Lung (tissue), 12 donors: ENCODE results near the gene MCTP2. TPM values are rescaled to one million over a fixed set of nuclear protein-coding genes. Genes with fewer than 3 reads are reported as not detected.

Experiments
- ATAC-seq: fragments of 200-7000 bp; cut with Tn5 transposase; one replicate; pipeline ENCODE4 v1.9.1; 2020; ENCODE audit warnings: moderate number of reproducible peaks; ENCODE audit not compliant: insufficient read depth, low FRiP score
- DNase-seq, 3 donors: peaks; one replicate each; pipeline ENCODE4 v3.0.0-alpha.2; 2013 to 2017
- H3K27ac ChIP-seq, 2 donors: one replicate each; pipeline ENCODE4 v1.5.1; 2013; ENCODE audit warnings: mild to moderate bottlenecking in 2 of 2, moderate library complexity in 2 of 2, control low read depth in 1 of 2, inconsistent platforms in 1 of 2, low read depth in 1 of 2, low read length in 1 of 2
- H3K27me3 ChIP-seq, 3 donors: one replicate each; pipeline ENCODE4 v1.5.1; 2013; ENCODE audit warnings: low read length in 2 of 3; ENCODE audit not compliant: control insufficient read depth in 3 of 3, insufficient read depth in 3 of 3
- H3K36me3 ChIP-seq, 4 donors: one replicate each; pipeline ENCODE4 v1.5.1; 2013; ENCODE audit warnings: low read length in 4 of 4, mild to moderate bottlenecking in 1 of 4, moderate library complexity in 1 of 4; ENCODE audit not compliant: control insufficient read depth in 4 of 4, insufficient read depth in 4 of 4
- H3K4me1 ChIP-seq, 5 donors: one replicate each; pipeline ENCODE4 v1.5.1; 2013; ENCODE audit warnings: low read length in 5 of 5, mild to moderate bottlenecking in 2 of 5, moderate library complexity in 1 of 5; ENCODE audit not compliant: control insufficient read depth in 5 of 5, insufficient read depth in 5 of 5
- H3K4me3 ChIP-seq: one replicate; pipeline ENCODE4 v1.5.1; 2013; ENCODE audit warnings: mild to moderate bottlenecking, control low read depth, moderate library complexity
- H3K9ac ChIP-seq, 2 donors: one replicate each; pipeline ENCODE4 v1.5.1; 2013; ENCODE audit warnings: low read length in 2 of 2, control low read depth in 1 of 2; ENCODE audit not compliant: insufficient read depth in 1 of 2
- H3K9me3 ChIP-seq, 4 donors: one replicate each; pipeline ENCODE4 v1.5.1; 2013; ENCODE audit warnings: low read length in 3 of 4, mild to moderate bottlenecking in 1 of 4, moderate library complexity in 1 of 4; ENCODE audit not compliant: control insufficient read depth in 4 of 4, insufficient read depth in 3 of 4
- WGBS, 2 donors: extraction: QIAGEN DNeasy Blood & Tissue Kit; methylation state at CpG; one replicate each; pipeline ENCODE4 v1.1.7; 2013; 5-methylcytosine and 5-hydroxymethylcytosine counted together
- polyA plus RNA-seq, 2 donors: library from polyadenylated mRNA; stranded (reverse); fragments of 200-250 nt; gene quantifications; one replicate each; pipeline ENCODE4 v1.2.1, GENCODE V29; 2013
- total RNA-seq, 2 donors: library from RNA; depleted of rRNA in 1 of 2; stranded (reverse); fragments of >200 nt in 1 of 2; gene quantifications; one replicate each; pipeline ENCODE4 v1.2.1, GENCODE V29; 2014 to 2021
- TF ChIP-seq, protein P1 (sequence below): IDR thresholded peaks from 2 replicates; pipeline ENCODE4 v1.5.1; 2012; ENCODE audit warnings: mild to moderate bottlenecking; ENCODE audit errors: control extremely low read depth, extremely low read depth
- donor health status: control.
- donor health status: control.
- donor health status: Bipolar disorder and iron deficiency.
- donor health status: healthy.
- donor health status: DM: yes; HTN: yes; CAD: no.

The MCTP2 gene
- total and polyA plus RNA-seq, 4 donors: 3.5 to 92.5 (median 30.2) TPM

GRCh38 chr15:94476686-94477085 is 245.3 kb downstream of the MCTP2 start:
- H3K36me3 ChIP-seq: peaks cover 0 to 4% (median 0%) of the 10 kb centered on the region in 4 donors
- peaks cover 0 to 2% (median 0%) of the 10 kb centered on the region in 4 donors for H3K9me3 ChIP-seq
- H3K4me3 ChIP-seq: no peak overlapping the region
- no peak overlapping the region for H3K27ac ChIP-seq
- ATAC-seq (no peak), DNase-seq (peak; percentile 25 to 64 (median 39))
- H3K27me3 ChIP-seq: no peaks in the 10 kb centered on the region
- H3K9ac ChIP-seq: no peak overlapping the region
- H3K4me1 ChIP-seq: peaks cover 0 to 19% (median 0%) of the 10 kb centered on the region in 5 donors
- TF ChIP-seq, protein P1, sequence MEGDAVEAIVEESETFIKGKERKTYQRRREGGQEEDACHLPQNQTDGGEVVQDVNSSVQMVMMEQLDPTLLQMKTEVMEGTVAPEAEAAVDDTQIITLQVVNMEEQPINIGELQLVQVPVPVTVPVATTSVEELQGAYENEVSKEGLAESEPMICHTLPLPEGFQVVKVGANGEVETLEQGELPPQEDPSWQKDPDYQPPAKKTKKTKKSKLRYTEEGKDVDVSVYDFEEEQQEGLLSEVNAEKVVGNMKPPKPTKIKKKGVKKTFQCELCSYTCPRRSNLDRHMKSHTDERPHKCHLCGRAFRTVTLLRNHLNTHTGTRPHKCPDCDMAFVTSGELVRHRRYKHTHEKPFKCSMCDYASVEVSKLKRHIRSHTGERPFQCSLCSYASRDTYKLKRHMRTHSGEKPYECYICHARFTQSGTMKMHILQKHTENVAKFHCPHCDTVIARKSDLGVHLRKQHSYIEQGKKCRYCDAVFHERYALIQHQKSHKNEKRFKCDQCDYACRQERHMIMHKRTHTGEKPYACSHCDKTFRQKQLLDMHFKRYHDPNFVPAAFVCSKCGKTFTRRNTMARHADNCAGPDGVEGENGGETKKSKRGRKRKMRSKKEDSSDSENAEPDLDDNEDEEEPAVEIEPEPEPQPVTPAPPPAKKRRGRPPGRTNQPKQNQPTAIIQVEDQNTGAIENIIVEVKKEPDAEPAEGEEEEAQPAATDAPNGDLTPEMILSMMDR: no peak
- 81 to 92% methylated on average over 5 of the region's 5 CpGs for WGBS, 2 donors

DNA sequence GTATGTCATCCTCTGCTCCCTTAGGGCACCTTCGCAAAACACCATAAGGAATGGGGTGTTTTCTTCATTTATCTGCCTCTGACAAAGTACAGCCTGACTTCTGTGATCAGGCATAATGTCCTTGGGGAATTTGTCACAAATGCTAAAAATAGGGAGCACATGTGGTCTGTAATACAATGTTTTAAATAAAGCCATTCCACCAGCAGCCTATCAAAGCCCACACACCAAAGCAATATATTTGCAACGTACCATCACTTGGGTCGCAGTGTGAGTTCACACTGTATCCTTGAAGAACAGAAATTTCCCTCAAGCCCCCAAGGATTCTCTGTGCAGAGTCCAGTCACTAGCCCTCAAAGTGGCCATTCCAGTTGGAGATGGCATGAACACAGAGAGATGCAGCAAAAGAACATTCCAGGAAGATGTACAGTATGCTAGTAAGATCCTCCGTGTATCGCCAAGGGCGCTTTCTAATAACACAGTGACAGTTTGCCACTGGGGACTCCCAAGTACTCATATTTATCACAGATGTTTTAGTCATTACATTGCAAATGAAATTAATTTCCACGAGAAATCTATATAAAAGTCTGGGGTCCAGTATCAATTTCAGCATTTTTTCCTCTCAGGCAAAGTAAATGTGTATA is 246.7 kb downstream of the MCTP2 start:
- TF ChIP-seq, protein P1: no peak
- WGBS, 2 donors: 92 to 93% methylated on average over 7 of the region's 7 CpGs
- H3K9me3 ChIP-seq: peaks cover 0 to 2% (median 0%) of the 10 kb centered on the region in 4 donors
- no peak overlapping the region for H3K27ac ChIP-seq
- peaks cover 0 to 22% (median 0%) of the 10 kb centered on the region in 5 donors for H3K4me1 ChIP-seq
- H3K4me3 ChIP-seq: no peak overlapping the region
- H3K36me3 ChIP-seq: peaks cover 0 to 4% (median 0%) of the 10 kb centered on the region in 4 donors
- H3K9ac ChIP-seq: no peak overlapping the region
- no peaks in the 10 kb centered on the region for H3K27me3 ChIP-seq
- DNase-seq: no peak
- ATAC-seq: no peak

DNA sequence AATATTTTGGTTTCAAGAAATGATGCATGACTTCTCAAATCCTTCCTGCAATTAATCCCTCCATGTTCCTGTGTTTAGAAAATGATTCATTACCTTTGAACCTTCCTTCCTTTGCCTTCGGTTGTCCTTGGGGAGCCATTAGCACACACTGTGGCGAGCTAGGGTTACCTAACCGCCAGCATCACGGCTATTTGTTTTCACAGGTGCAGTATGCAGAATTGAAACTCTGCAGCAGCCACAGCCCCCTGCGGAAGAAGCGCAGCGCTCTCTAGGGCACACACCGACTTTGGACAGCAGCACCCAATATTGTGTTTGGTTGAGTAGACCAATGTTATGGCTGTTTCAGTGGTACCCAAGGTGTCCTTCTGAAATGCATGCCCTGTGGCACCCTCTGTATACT is 247.4 kb downstream of the MCTP2 start:
- ATAC-seq: no peak
- H3K4me3 ChIP-seq: no peak overlapping the region
- H3K9ac ChIP-seq: no peak overlapping the region
- 85 to 91% methylated on average over 8 of the region's 8 CpGs for WGBS, 2 donors
- peaks cover 0 to 22% (median 0%) of the 10 kb centered on the region in 5 donors for H3K4me1 ChIP-seq
- H3K9me3 ChIP-seq: peaks cover 0 to 2% (median 0%) of the 10 kb centered on the region in 4 donors
- TF ChIP-seq, protein P1: no peak
- H3K36me3 ChIP-seq: peaks cover 0 to 4% (median 0%) of the 10 kb centered on the region in 4 donors
- no peaks in the 10 kb centered on the region for H3K27me3 ChIP-seq
- no peak for DNase-seq
- no peak overlapping the region for H3K27ac ChIP-seq
